Cortex of kidney (tissue), 1 donor: ENCODE measurements around the gene LSM3.

Source experiments
- DNase-seq: peaks from one replicate; lab custom pipeline; 2025; lab: John Stamatoyannopoulos, UW

LSM3 gene

DNA sequence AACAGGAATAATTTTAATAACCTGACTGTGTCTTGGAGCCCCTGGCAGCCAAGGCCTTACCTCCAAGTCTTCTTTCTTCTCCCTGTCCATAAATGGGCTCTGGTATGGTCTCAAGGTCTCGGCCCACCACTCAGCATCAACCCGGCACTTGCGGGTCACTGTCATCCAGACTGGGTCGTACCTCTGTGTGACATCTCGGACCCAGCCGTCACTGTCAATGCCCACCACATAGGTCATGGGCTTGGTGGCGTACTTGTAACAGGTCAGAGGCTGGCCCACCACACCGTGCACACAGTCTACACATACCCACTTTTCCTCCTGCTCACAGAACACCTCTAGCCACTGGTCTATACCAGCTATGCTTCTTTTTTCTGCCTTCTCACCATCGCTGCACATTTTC lies 20.7 kb upstream of the LSM3 start:
- no peak for DNase-seq

DNA sequence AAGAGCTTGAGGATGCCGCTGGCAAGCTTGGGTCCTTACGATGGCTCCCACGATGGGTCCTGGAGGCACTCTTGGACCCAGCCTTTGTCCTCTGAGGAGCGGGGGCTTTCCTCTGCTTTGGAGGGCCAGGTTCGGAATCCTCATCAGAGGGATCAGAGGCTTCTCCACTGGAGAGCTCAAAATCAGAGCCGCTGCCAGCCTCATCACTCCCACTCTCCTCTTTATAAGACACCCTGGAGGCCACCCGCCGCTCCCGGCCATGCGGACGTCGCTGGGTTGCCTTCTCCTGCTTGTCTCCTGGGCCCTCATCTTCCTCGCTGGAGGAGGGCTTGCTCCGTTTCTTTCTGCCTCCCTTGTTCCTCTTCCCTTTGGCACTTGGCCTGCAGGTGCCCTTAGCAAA lies 20.2 kb upstream of the LSM3 start:
- no peak for DNase-seq

DNA sequence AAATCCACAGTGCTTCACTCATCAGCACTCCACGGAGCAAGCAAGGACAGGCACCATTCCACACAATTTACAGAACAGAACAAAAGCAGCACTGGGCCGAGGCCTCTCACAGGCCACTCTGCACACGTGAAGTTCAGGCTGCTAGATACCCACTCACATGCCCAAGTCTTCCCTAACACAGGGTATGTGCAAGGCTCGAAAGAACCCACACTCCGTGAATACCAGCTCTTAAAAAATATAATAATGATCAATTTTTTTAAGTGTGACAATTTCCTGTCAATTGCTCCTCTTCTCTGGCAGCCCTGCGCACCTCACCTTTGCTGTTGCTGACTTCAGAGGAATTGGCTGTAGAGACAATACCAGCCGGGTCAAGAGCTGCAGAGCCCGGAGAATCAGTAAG lies 19.2 kb upstream of the LSM3 start:
- no peak for DNase-seq

DNA sequence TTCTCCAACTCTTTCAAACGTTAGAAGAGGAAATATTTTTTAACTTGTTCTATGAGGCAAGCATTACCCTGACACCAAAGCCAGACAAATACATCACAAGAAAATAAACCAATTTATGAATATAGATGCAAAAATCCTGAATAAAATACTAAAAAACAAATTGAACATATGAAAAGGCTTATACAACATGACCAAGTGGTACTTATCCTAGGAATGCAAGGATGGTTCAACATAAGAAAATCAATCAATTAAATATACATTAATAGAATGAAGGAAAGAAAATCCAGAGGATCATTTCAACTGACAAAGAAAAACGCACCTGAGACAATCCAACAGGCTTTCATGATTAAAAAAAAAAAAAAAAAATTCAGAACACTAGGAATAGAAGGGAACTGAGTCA lies 17.3 kb upstream of the LSM3 start:
- no peak for DNase-seq

DNA sequence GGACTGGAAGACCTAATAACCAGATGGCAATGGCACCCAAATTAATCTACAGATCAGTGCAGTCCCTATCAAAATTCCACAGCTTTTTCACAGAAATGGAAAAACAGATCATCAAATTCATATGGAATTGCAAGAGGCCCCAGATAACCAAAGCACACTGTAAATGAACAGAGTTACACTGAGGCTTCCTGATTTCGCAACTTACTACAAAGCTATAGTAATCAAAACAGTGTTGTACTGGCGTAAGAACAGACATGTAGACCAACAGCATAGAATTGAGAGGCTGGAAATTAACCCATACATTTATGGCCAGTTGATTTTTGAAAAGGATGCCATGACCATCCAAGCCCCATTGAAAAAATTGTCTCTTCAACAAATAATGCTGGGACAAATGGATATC lies 16.4 kb upstream of the LSM3 start:
- DNase-seq: no peak

DNA sequence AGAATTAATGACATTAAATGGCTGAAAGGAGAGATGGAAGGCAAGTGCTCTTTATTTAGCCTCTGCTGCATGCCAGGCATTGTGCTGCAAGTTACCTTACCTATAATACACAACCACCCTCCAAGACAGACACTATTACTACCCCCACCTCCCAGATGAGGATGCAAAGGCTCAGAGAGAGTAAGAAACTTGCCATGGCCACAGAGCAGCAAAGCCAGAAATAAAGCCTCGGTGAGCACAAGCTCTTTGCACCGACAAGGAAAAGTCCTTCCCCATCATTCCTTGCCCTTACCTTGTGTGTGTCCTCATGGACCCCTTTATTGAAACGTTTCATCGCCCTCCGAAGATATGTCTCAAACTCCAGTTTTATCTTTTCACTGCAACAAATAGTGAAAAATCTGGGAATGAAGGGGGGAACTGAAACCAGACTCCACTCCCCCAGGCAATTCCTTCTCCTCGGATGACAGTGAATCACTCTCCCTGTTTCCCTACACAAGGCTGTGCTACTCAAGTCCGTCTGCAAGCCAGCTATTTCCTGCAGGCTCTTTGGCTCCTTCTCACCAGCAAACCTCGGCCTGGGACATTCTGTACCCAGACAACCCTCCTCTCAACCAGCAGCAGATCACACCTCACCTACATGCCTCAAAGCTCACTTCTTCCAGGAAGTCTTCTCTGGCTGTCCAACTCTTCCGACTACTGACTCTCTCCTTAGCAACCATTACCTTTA lies 11.6 kb upstream of the LSM3 start:
- no peak for DNase-seq

DNA sequence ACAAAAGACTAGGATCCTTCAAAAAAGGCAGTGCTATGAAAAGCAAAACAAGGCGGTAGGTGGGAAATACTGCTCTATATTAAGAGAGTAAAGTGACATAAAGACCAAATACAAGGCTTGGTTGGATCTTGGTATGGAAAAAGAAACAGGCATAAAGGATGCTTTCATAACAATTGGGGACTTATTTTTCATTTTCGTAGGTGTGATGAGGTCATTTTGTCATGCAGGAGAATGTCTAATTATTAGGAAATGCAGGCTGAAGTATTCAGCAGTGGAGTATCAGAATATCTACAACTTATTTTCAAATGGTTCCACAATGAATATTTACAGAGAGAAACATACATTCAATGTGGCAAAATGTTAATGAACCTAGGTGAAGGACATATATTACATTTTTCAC lies 9.2 kb upstream of the LSM3 start:
- no peak for DNase-seq

DNA sequence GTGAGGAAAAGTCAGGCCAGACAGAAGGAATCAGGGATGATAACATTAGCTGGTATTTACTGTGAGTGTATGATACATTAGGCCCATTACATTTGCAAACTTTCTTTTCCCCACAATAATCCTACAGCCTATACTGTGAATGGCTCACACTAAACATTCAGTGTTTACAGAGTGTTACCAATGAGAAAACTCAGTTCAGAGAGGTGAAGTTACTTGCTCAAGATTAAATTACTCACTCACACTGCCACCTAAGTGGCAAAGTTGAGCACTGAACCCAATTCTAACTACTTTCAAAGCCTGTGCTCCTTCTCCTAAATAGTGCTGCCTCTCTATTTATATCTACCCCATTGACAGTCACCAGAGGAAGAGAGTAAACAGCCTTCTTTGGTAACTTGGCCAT lies 8.7 kb upstream of the LSM3 start:
- no peak for DNase-seq

DNA sequence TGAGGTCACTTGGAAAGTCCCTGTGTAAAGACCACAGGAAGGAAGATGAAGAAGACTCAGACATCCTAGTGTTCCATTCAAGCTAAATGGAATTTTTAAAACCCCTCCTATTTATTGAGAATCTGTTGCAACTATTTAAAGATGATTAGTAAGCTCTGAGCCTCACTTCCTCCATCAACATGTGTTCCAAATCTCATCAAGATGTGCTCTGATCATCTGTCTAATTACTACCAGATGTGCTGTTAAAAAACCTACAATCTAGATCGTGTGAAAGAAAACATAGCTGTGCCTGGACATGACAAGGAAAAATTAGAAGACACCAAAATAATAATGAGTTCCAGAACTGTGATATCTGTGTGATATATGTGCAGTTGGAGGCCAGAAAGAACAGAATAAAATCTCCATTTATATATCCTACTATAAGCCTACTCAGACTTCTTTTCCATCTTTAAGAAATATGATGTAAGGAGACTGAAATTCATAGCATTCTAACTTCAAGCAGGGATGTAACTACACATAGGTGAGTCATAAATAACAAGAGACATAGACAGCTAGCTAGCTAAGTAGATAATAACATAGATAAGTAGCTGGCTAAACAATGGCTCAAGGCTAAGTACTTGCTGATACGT lies 8.0 kb upstream of the LSM3 start:
- no peak for DNase-seq

DNA sequence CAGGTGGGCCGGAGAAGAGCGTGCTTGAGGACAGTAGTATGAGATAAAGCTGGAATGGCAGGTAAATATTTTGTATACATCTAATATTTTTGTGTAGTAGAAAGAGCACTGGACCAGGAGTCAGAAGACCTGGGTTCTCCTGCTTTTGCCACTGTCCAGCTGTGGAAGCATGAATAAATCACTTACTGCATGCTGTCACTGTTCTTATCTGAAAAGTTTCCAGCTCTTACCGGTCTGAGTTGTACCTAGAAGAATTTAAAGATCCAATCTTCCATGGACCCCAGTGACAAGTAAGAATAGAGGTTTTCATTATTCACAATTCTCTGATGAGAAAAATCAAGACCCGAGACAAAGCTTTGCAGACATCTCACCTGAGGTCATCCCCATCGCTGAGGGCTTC lies 6.1 kb upstream of the LSM3 start:
- DNase-seq: no peak

DNA sequence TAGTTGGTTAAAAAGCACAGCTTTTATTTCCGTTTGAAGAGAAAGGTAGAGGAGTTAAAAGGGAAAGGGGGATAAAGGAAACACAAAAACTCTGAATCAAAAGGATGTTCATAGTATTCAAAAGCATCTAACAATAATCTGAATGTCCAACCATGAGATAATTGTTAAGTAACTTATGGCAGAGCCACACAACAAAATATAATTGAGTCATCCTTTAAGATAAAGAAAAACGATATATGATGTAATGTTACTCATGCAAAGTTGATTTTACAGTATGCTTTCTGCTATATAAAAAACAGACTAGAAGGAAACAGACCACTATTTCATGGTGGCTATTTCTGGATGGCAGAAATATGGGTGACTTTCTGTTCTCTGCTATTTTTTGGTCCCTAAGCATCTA lies 4.1 kb upstream of the LSM3 start:
- DNase-seq: no peak

DNA sequence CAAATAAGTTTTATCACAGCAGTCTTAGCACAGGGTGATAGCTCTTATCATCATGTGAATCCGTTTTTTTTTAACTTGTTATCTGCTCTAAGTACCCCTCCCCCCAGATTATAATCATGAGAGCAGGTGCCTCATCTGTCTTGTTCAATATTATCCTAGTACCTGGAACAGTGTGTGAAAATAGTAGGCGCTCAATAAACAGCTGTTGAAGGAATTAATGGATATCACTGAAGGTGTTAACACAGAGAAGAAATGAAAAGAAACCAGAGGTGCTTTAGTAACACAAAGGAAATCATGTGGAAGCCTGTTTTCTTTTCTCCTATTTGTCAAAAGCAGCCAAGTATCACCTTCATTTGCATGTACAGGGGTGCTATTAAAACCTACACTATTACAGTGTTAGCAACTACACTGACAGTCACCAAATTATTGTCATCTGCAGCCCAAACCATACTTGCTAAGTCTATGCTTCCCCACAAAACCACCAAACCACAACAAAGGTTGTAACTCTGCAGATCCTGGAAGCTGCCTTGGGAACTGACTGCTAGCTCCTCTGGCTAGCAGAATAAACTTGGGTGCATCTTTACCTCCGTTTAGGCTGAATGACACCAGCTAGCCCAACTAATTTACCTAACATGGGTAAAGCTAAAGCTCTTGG lies 3.1 kb upstream of the LSM3 start:
- no peak for DNase-seq

DNA sequence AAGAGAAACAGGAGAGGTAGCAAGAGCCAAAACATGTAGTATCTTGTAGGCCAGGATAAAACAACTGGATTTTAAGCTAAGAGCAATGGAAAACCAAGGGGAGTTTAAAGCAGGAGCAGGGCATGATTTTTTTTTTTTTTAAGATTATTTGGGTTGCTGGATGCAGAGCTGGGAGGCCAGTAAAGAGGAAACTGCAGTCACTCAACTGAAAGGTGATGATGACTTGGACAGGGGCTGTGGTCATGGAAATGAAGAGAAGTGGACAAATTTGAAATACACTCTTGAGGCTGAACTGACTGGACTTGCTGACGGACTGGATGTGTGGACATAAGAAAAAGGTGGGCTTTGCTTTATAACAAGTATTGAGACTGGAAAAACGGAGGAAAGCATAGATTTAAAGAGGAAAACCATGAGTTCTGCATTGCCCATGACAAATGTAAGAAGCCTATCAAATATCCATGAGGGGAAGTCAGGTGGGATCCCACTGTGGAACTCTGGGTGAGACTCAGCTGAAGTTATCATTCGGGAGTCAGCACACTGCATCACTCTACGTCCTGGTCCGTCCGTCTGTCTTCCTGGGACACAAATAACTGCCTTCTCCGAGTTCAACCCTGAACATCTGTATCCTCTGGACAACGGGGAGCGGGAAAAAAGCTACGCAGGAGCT lies 904 bp upstream of the LSM3 start:
- no peak for DNase-seq

DNA sequence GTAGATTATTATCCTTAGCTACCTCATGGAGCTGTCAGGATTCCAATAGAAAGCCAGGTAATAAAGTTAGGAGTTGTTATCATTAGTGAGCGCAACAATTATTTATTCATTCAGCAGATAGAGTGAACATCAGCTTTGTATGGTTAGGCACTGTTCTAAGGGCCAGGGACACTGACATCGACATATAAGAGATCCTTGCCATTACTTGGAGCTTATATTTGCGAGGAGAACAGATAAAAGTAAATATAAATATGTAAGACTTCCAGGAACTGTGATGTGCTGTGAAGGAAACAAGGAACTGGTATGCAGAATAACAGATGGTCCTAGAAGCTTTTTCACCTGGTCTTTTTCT lies 473 bp downstream of the LSM3 start:
- DNase-seq: no peak

DNA sequence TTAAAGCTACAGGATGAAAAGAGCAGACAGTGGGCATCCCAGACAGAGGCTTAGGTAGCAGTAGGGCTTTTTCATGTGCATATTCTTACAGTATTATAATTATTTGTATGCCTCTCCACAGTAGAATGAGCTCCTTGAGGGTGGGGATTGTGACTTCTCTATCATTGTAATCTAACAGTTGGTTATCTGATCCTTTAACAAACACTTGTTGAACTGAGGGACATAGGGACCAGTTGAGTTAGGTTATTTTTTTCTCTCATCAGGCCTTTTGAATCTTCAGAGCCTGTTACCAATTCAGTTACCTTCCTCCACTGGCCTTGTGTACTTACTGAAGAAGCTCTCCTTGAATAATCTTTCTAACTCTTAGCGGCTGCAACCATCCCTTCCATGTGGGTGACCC lies 1.2 kb downstream of the LSM3 start:
- no peak for DNase-seq

DNA sequence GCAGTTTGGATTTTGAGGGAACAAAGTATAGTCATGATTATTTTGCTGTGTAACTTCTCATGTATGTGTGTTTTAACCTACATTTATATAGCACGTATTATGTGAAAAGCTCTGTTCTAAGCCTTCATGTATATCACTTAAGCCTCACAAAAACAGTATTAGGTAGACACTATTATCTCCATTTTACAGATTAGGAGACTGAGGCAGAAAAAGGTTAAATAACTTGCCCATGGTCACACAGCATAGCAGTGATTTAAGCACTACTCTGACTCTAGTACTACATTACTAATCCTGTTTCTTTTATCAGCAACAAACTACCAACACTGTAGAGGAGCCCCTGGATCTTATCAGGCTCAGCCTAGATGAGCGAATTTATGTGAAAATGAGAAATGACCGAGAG lies 2.6 kb downstream of the LSM3 start:
- no peak for DNase-seq

DNA sequence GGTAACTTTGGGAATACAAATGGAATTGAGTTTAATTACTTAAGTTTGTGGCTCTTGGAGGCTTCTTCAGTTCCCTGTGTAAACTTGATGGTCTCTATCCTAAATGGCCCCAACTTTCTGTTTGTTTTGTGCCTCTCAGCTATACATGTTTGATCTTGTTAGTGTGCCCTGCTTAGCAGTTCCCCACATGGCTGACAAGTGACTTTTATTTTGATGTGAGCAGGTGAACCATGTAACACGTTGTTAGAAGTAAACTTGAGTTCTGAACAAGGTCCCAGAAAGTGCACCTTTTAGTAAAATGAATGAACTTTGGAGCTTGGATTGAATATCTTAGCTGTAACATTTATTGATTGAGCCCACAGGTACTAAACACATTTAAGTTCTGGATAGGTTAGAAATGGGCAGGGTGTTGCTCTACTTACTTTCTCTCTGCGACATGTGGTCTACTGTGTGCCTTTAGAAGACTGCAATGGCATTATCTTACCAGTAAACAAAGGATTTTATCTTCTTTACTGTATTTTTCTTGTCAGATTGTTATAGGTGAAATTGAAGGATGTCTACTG lies 4.5 kb downstream of the LSM3 start:
- no peak for DNase-seq

DNA sequence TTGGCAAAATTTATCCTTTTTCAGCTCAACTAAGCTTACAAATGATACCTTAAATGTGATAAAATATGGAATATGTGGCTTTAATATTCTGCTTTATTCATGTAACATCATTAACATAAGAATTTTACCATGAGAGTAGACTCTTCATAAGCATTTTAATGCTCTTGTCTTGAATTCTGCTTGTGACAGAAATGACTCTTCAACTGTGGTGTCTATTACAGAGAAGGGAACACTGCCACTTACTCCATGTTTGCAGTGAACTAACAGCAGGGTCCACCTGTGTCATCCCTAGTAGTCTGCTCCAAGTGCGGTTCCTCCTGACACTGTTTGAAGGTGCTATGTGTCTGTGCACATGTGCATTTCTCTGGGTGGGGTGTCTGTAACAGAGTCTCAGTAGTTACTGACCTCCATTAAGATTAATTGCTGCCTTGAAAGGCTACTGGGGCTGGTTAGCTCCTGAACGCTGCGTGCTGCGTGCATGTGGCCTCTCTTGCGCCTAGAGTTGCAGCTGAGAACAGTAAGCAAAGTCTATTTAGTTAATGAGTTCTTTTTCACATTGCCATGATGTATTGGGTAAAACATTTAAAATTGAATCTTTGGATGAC lies 8.3 kb downstream of the LSM3 start:
- no peak for DNase-seq

DNA sequence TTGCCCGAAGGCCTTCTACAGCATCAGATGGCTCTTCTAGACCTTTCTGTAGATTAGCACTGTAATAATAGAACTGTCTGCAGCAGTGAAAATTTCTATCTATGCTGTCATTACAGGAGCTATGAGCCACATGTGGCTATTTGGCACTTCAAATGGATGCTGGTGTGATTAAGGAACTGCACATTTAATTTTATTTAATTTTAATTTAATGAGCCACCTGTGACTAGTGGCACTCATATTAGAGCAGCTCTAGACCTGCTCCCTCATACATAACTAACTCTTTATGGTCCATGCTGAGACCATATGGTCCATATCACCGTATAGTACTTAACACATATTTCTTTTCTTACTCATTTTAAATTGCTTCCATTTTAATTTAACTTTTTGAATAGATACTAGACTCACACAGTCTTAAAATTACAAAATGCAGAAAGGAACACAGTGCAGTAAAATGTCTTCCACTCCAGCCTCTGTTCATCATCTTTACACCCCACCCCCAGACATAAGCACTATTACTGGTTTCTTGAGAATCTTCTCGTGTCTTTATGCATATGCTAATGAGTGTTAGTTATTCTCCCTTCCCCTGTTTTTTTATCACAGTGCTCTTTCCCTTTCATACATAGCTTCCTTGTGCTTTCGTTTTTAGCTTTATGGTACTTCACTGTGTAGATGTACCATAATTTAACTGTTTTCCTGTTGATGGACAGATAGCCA lies 9.6 kb downstream of the LSM3 start:
- DNase-seq: no peak

DNA sequence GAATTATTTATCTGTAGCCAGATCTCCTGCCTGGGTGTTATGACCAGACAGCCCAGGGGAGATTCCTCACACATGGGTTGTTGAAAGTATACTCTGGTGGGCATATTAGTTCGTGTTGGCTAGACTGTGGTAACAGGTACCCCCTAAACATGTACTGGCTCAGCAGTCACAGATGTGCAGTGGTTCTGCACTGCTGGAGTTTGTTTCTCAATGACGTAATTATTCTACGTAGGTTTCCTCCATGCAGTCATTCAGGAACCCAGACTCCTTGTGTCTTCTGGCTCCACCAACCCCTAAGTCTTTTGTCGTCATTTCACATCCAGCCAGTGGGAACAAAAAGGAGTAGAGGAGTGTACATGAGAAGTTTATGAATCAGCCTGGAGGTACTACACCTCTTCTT lies 16.2 kb downstream of the LSM3 start:
- no peak for DNase-seq

DNA sequence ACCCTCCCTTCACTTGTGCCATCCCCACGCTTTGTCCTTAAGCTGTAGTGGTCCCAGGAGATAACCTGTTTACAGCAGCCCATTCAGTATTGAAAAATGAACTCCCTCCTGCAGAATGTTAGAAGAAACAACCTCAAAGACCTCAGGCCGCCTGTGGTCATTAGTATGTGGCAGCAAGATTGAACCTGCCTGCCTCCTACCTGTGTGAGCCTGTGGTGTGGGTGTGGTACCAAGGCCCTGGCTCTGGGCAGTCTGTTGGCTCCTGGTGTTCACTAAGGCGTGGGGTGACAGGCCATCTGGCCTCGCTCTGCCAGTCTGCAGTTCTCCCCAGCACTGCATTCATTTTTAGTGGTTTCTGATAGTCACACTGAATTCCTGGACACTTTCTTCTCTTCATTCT lies 21.0 kb downstream of the LSM3 start:
- DNase-seq: no peak

DNA sequence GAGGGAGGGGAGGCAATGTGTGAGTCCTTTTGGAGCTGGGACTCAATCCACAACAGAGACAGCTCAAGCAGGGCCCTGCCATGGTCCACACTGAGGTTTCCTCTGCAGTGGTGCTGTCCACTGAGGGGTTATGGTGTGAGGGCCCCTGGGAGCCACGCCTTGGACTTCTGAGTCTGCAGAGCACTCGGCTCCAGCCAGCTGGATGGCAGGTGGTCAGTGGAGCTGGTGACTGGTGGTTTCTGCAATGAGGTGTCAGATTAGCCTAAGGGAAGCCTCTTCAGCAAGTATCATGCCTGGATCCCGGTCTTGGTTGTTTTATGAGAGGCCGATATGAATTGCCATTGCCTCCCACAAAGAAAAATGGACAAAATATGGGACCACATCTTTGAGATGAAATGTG lies 21.7 kb downstream of the LSM3 start:
- no peak for DNase-seq
